B cell (primary cell): ENCODE data around the gene MEIKIN. TPM values are rescaled to one million over a fixed set of nuclear protein-coding genes. Genes with fewer than 3 reads are reported as not detected.

Experiments
- ATAC-seq: fragments of 200-7000 bp; cut with Tn5 transposase; one replicate; pipeline ENCODE4 v1.10.0; 2021; ENCODE audit warnings: low read depth, mild to moderate bottlenecking, moderate number of reproducible peaks, moderate library complexity
- CTCF ChIA-PET: fragments of 350-600 bp; sonication (Branson Sonifier 250); formaldehyde crosslinking; loops from one replicate; lab custom pipeline; 2021; ENCODE audit warnings: antibody characterized with exemption, inconsistent platforms; lab: Charles Lee
- POLR2A ChIA-PET: fragments of 350-600 bp; sonication (Branson Sonifier 250); formaldehyde crosslinking; loops from one replicate; lab custom pipeline; 2021; ENCODE audit warnings: antibody characterized with exemption; lab: Charles Lee
- DNase-seq: peaks from one replicate; pipeline ENCODE4 v3.0.0; 2013
- H2AFZ ChIP-seq: 2 replicates; pipeline ENCODE4 v1.6.1; 2012; ENCODE audit warnings: mild to moderate bottlenecking, low read depth, low read length; ENCODE audit not compliant: insufficient read depth, poor library complexity, severe bottlenecking
- H3K27ac ChIP-seq, 2 donors: 1 replicate in 1 of 2; 2 replicates in 1 of 2; pipeline ENCODE4 v1.5.1; 2012 to 2013; ENCODE audit warnings: low read length in 2 of 2, mild to moderate bottlenecking in 2 of 2, moderate library complexity in 1 of 2
- H3K27me3 ChIP-seq, 4 experiments: fragments of 200-600 bp in 1 of 4; sonication (generic) in 1 of 4; replicated peaks in 1 of 4; 1 replicate in 2 of 4; 2 replicates in 2 of 4; pipeline versions ENCODE4 v1.6.1 to v1.7.0; 2013 to 2016; ENCODE audit warnings: low read length in 3 of 4, mild to moderate bottlenecking in 2 of 4, mixed read lengths in 1 of 4, moderate library complexity in 1 of 4; ENCODE audit not compliant: insufficient read depth in 4 of 4, control insufficient read depth in 3 of 4; ENCODE audit errors: control extremely low read depth in 1 of 4
- H3K36me3 ChIP-seq, 2 experiments: replicated peaks in 1 of 2; 1 replicate in 1 of 2; 2 replicates in 1 of 2; pipeline versions ENCODE4 v1.6.1 to v1.7.1; 2013; ENCODE audit warnings: low read length in 1 of 2; ENCODE audit not compliant: insufficient read depth in 2 of 2, control insufficient read depth in 1 of 2; ENCODE audit errors: control extremely low read depth in 1 of 2, extremely low read depth in 1 of 2
- H3K4me1 ChIP-seq, 2 donors: fragments of 200-600 bp in 1 of 2; sonication (generic) in 1 of 2; 1 replicate in 1 of 2; 2 replicates in 1 of 2; pipeline versions ENCODE4 v1.5.1 to v1.6.1; 2013 to 2017; ENCODE audit warnings: low read length in 2 of 2; ENCODE audit not compliant: control insufficient read depth in 2 of 2, insufficient read depth in 2 of 2
- H3K4me2 ChIP-seq: replicated peaks from 2 replicates; pipeline ENCODE3; 2012; ENCODE audit warnings: mild to moderate bottlenecking, low read depth, low read length; ENCODE audit not compliant: poor library complexity, severe bottlenecking
- H3K4me3 ChIP-seq, 5 experiments: fragments of 200-600 bp in 1 of 5; sonication (generic) in 1 of 5; 1 replicate in 3 of 5; 2 replicates in 2 of 5; pipeline versions ENCODE4 v1.5.1 to v1.7.0; 2011 to 2016; ENCODE audit warnings: low read length in 4 of 5, mild to moderate bottlenecking in 4 of 5, low read depth in 2 of 5, control low read depth in 1 of 5, moderate library complexity in 1 of 5; ENCODE audit not compliant: insufficient read depth in 1 of 5; ENCODE audit errors: control extremely low read depth in 1 of 5, extremely low read depth in 1 of 5
- H3K79me2 ChIP-seq: fragments of 200-600 bp; sonication (generic); one replicate; pipeline ENCODE4 v1.6.0; 2016; ENCODE audit warnings: low read length; ENCODE audit not compliant: control insufficient read depth, insufficient read depth
- H3K9ac ChIP-seq: fragments of 200-600 bp; sonication (generic); 2 replicates; pipeline ENCODE4 v1.6.1; 2017; ENCODE audit warnings: mild to moderate bottlenecking, low read length, moderate library complexity
- H3K9me3 ChIP-seq, 3 donors: one replicate each; pipeline versions ENCODE4 v1.6.1 to v1.7.1; 2013; ENCODE audit warnings: low read length in 2 of 3; ENCODE audit not compliant: control insufficient read depth in 2 of 3, insufficient read depth in 1 of 3; ENCODE audit errors: control extremely low read depth in 1 of 3
- H4K20me1 ChIP-seq: 2 replicates; pipeline ENCODE4 v1.6.0; 2012; ENCODE audit warnings: mild to moderate bottlenecking, low read length; ENCODE audit not compliant: insufficient read depth, control insufficient read depth, poor library complexity, severe bottlenecking
- H3K27ac Mint-ChIP-seq: one replicate; pipeline ENCODE4 v1.8.0; 2021; ENCODE audit warnings: mixed read lengths
- H3K27me3 Mint-ChIP-seq: one replicate; pipeline ENCODE4 v1.8.0; 2021; ENCODE audit warnings: mixed read lengths
- H3K4me1 Mint-ChIP-seq: one replicate; pipeline ENCODE4 v1.8.0; 2021; ENCODE audit warnings: mixed read lengths
- H3K4me3 Mint-ChIP-seq: one replicate; pipeline ENCODE4 v1.8.0; 2021; ENCODE audit warnings: mixed read lengths
- H3K9me3 Mint-ChIP-seq: one replicate; pipeline ENCODE4 v1.8.0; 2022; ENCODE audit warnings: mixed read lengths; ENCODE audit not compliant: insufficient read depth
- EZH2 ChIP-seq: IDR thresholded peaks from 2 replicates; pipeline ENCODE4 v1.6.1; 2012; ENCODE audit warnings: borderline replicate concordance, low read depth, mild to moderate bottlenecking, moderate library complexity, low read length; ENCODE audit not compliant: insufficient read depth, poor library complexity, severe bottlenecking
- WGBS: methylation state at CpG from one replicate; pipeline ENCODE4 v1.1.5; 2013; ENCODE audit warnings: missing lambda C conversion rate; ENCODE audit not compliant: insufficient coverage; 5-methylcytosine and 5-hydroxymethylcytosine counted together
- intact Hi-C: fragments of 100-400 bp; cut with micrococcal nuclease; formaldehyde crosslinking; loops from one replicate; pipeline ENCODE4 v1.10.0; 2022
- polyA plus RNA-seq: library from polyadenylated mRNA; depleted of rRNA; stranded (reverse); fragments of >200 nt; gene quantifications from 2 replicates; pipeline ENCODE4 v1.2.3, GENCODE V29; 2012
- total RNA-seq, 2 donors: library from RNA; stranded (reverse); fragments of 120-200 nt in 1 of 2; gene quantifications; 1 replicate in 1 of 2; 2 replicates in 1 of 2; pipeline versions ENCODE4 v1.2.3 to v1.2.4, GENCODE V29; 2013 to 2022
- TF ChIP-seq, protein P1 (sequence below): fragments of 200-600 bp; IDR thresholded peaks from one replicate; pipeline ENCODE4 v1.8.0; 2022; ENCODE audit warnings: antibody characterized with exemption, mild to moderate bottlenecking

Gene MEIKIN
- total and polyA plus RNA-seq, 2 donors (not counting 1 experiment from before 2014, with no cell fraction given), result not detected

DNA sequence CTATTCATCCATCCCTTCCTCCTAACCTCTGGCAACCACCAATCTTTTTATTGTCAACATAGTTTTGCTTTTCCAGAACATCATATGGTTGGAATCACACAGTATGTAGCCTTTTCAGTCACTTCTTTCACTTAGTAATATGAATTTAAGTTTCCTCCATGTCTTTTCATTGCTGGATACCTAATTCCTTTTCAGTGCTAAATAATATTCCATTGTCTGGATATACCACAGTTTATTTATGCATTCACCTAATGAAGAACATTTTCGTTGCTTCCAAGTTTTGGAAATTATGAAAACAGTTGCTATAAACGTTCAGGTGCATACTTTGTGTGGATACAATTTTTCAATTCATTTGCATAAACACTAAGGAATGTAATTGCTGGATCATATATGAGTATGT lies 77.9 kb downstream of the MEIKIN start:
- DNase-seq, result no peak
- ChIA-PET CTCF (no interaction called here), POLR2A (no interaction called here)
- Histone ChIP-seq H3K79me2 (no peaks in the 10 kb centered on the region), H3K4me1 (no peaks in the 10 kb centered on the region), H3K27me3 (peaks cover 0 to 6% (median 0%) of the 10 kb centered on the region in 4 experiments), H3K4me2 (no peak overlapping the region), H3K9me3 (peaks cover 10 to 37% (median 18%) of the 10 kb centered on the region in 3 donors), H3K9ac (no peak overlapping the region), H4K20me1 (no peaks in the 10 kb centered on the region), H3K27ac (no peak overlapping the region), H2AFZ (no peak overlapping the region), H3K4me3 (no peak overlapping the region), H3K36me3 (no peaks in the 10 kb centered on the region)
- Mint-ChIP-seq H3K4me3 (no peak overlapping the region), H3K4me1 (no peaks in the 10 kb centered on the region), H3K27ac (no peak overlapping the region), H3K9me3 (peaks cover 19% of the 10 kb centered on the region), H3K27me3 (peaks cover 21% of the 10 kb centered on the region)
- WGBS, result no CpG with 5 or more reads among the region's 2 CpGs
- no peak for ATAC-seq
- no peak for TF ChIP-seq EZH2
- TF ChIP-seq, protein P1, sequence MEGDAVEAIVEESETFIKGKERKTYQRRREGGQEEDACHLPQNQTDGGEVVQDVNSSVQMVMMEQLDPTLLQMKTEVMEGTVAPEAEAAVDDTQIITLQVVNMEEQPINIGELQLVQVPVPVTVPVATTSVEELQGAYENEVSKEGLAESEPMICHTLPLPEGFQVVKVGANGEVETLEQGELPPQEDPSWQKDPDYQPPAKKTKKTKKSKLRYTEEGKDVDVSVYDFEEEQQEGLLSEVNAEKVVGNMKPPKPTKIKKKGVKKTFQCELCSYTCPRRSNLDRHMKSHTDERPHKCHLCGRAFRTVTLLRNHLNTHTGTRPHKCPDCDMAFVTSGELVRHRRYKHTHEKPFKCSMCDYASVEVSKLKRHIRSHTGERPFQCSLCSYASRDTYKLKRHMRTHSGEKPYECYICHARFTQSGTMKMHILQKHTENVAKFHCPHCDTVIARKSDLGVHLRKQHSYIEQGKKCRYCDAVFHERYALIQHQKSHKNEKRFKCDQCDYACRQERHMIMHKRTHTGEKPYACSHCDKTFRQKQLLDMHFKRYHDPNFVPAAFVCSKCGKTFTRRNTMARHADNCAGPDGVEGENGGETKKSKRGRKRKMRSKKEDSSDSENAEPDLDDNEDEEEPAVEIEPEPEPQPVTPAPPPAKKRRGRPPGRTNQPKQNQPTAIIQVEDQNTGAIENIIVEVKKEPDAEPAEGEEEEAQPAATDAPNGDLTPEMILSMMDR, result no peak
- intact Hi-C loops, result no loop called here

DNA sequence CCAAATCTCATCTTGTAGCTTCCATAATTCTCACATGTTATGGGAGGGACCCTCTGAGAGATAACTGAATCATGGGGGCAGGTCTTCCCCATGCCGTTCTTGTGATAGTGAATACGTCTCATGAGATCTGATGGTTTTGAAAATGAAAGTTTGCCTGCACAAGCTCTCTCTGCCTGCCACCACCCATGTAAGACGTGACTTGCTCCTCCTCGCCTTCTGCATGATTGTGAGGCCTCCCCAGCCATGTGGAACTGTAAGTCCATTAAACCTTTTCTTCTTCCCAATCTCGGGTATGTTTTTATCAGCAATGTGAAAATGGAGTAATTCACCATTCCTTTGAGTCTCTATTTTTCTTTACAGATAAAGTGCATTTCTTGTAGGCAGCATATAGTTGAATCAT lies 81.8 kb downstream of the MEIKIN start:
- ChIA-PET CTCF (no interaction called here), POLR2A (no interaction called here)
- intact Hi-C loops, result no loop called here
- no peak overlapping the region for H3K27ac ChIP-seq
- H3K4me3 ChIP-seq, result no peak overlapping the region
- WGBS, result 93% methylated on average over 2 of the region's 5 CpGs
- no peaks in the 10 kb centered on the region for H3K36me3 ChIP-seq
- Mint-ChIP-seq H3K4me3 (no peak overlapping the region), H3K4me1 (no peaks in the 10 kb centered on the region), H3K9me3 (peaks cover 26% of the 10 kb centered on the region), H3K27me3 (peaks cover 9% of the 10 kb centered on the region), H3K27ac (no peak overlapping the region)
- DNase-seq (no peak), ATAC-seq (no peak)
- H3K9ac ChIP-seq, result no peak overlapping the region
- peaks cover 0 to 6% (median 0%) of the 10 kb centered on the region in 4 experiments for H3K27me3 ChIP-seq
- no peak overlapping the region for H2AFZ ChIP-seq
- H3K79me2 ChIP-seq, result no peaks in the 10 kb centered on the region
- H3K4me1 ChIP-seq, result no peaks in the 10 kb centered on the region
- H4K20me1 ChIP-seq, result no peaks in the 10 kb centered on the region
- H3K9me3 ChIP-seq, result peaks cover 10 to 31% (median 18%) of the 10 kb centered on the region in 3 donors
- H3K4me2 ChIP-seq, result no peak overlapping the region
- TF ChIP-seq, protein P1, result no peak
- no peak for TF ChIP-seq EZH2
